ENCODE data around the gene HOATZ.

Gene HOATZ

GRCh38 chr11:111574373-111575225 lies 60.0 kb downstream of the HOATZ start:
- TF ChIP-seq CTCF (IDR thresholded peaks at IDR 0.05; ENCODE audit: extremely low read depth, missing control alignments), result no peak
- DNase-seq (ENCODE audit: low spot score), result no peak

- TF ChIP-seq CTCF (IDR thresholded peaks at IDR 0.05; ENCODE audit: extremely low read depth, missing control alignments), result no peak
- no peak for DNase-seq (ENCODE audit: low spot score)
These were observed 61.2 kb downstream of the HOATZ start for GRCh38 chr11:111575740-111576139.

- DNase-seq (ENCODE audit: low spot score), result no peak
- no peak for TF ChIP-seq CTCF (IDR thresholded peaks at IDR 0.05; ENCODE audit: extremely low read depth, missing control alignments)
These were observed 63.2 kb downstream of the HOATZ start for GRCh38 chr11:111577821-111578220.

- TF ChIP-seq CTCF (IDR thresholded peaks at IDR 0.05; ENCODE audit: extremely low read depth, missing control alignments), result no peak
- DNase-seq (ENCODE audit: low spot score), result no peak
These were observed 66.8 kb downstream of the HOATZ start for GRCh38 chr11:111581341-111581740.

GRCh38 chr11:111582163-111582562 lies 67.6 kb downstream of the HOATZ start:
- DNase-seq (ENCODE audit: low spot score), result no peak

GRCh38 chr11:111582881-111583280 lies 68.3 kb downstream of the HOATZ start:
- DNase-seq (ENCODE audit: low spot score), result no peak
- TF ChIP-seq CTCF (IDR thresholded peaks at IDR 0.05; ENCODE audit: extremely low read depth, missing control alignments), result no peak

More at GRCh38 chr11:111582163-111582562, 67.6 kb downstream of the HOATZ start:
- TF ChIP-seq CTCF (IDR thresholded peaks at IDR 0.05; ENCODE audit: extremely low read depth, missing control alignments), result no peak

- TF ChIP-seq CTCF (IDR thresholded peaks at IDR 0.05; ENCODE audit: extremely low read depth, missing control alignments), result no peak
- no peak for DNase-seq (ENCODE audit: low spot score)
These were observed 70.8 kb downstream of the HOATZ start for GRCh38 chr11:111585371-111585770.
